B cell (primary cell): ENCODE data around the gene TBL1XR1. TPM values are rescaled to one million over a fixed set of nuclear protein-coding genes. Genes with fewer than 3 reads are reported as not detected.

Experiments
- ATAC-seq: fragments of 200-7000 bp; cut with Tn5 transposase; one replicate; pipeline ENCODE4 v1.10.0; 2021; ENCODE audit warnings: low read depth, mild to moderate bottlenecking, moderate number of reproducible peaks, moderate library complexity
- CTCF ChIA-PET: fragments of 350-600 bp; sonication (Branson Sonifier 250); formaldehyde crosslinking; loops from one replicate; lab custom pipeline; 2021; ENCODE audit warnings: antibody characterized with exemption, inconsistent platforms; lab: Charles Lee
- POLR2A ChIA-PET: fragments of 350-600 bp; sonication (Branson Sonifier 250); formaldehyde crosslinking; loops from one replicate; lab custom pipeline; 2021; ENCODE audit warnings: antibody characterized with exemption; lab: Charles Lee
- DNase-seq: peaks from one replicate; pipeline ENCODE4 v3.0.0; 2013
- H2AFZ ChIP-seq: 2 replicates; pipeline ENCODE4 v1.6.1; 2012; ENCODE audit warnings: mild to moderate bottlenecking, low read depth, low read length; ENCODE audit not compliant: insufficient read depth, poor library complexity, severe bottlenecking
- H3K27ac ChIP-seq, 2 donors: 1 replicate in 1 of 2; 2 replicates in 1 of 2; pipeline ENCODE4 v1.5.1; 2012 to 2013; ENCODE audit warnings: low read length in 2 of 2, mild to moderate bottlenecking in 2 of 2, moderate library complexity in 1 of 2
- H3K27me3 ChIP-seq, 4 experiments: fragments of 200-600 bp in 1 of 4; sonication (generic) in 1 of 4; replicated peaks in 1 of 4; 1 replicate in 2 of 4; 2 replicates in 2 of 4; pipeline versions ENCODE4 v1.6.1 to v1.7.0; 2013 to 2016; ENCODE audit warnings: low read length in 3 of 4, mild to moderate bottlenecking in 2 of 4, mixed read lengths in 1 of 4, moderate library complexity in 1 of 4; ENCODE audit not compliant: insufficient read depth in 4 of 4, control insufficient read depth in 3 of 4; ENCODE audit errors: control extremely low read depth in 1 of 4
- H3K36me3 ChIP-seq, 2 experiments: replicated peaks in 1 of 2; 1 replicate in 1 of 2; 2 replicates in 1 of 2; pipeline versions ENCODE4 v1.6.1 to v1.7.1; 2013; ENCODE audit warnings: low read length in 1 of 2; ENCODE audit not compliant: insufficient read depth in 2 of 2, control insufficient read depth in 1 of 2; ENCODE audit errors: control extremely low read depth in 1 of 2, extremely low read depth in 1 of 2
- H3K4me1 ChIP-seq, 2 donors: fragments of 200-600 bp in 1 of 2; sonication (generic) in 1 of 2; 1 replicate in 1 of 2; 2 replicates in 1 of 2; pipeline versions ENCODE4 v1.5.1 to v1.6.1; 2013 to 2017; ENCODE audit warnings: low read length in 2 of 2; ENCODE audit not compliant: control insufficient read depth in 2 of 2, insufficient read depth in 2 of 2
- H3K4me2 ChIP-seq: replicated peaks from 2 replicates; pipeline ENCODE3; 2012; ENCODE audit warnings: mild to moderate bottlenecking, low read depth, low read length; ENCODE audit not compliant: poor library complexity, severe bottlenecking
- H3K4me3 ChIP-seq, 5 experiments: fragments of 200-600 bp in 1 of 5; sonication (generic) in 1 of 5; 1 replicate in 3 of 5; 2 replicates in 2 of 5; pipeline versions ENCODE4 v1.5.1 to v1.7.0; 2011 to 2016; ENCODE audit warnings: low read length in 4 of 5, mild to moderate bottlenecking in 4 of 5, low read depth in 2 of 5, control low read depth in 1 of 5, moderate library complexity in 1 of 5; ENCODE audit not compliant: insufficient read depth in 1 of 5; ENCODE audit errors: control extremely low read depth in 1 of 5, extremely low read depth in 1 of 5
- H3K79me2 ChIP-seq: fragments of 200-600 bp; sonication (generic); one replicate; pipeline ENCODE4 v1.6.0; 2016; ENCODE audit warnings: low read length; ENCODE audit not compliant: control insufficient read depth, insufficient read depth
- H3K9ac ChIP-seq: fragments of 200-600 bp; sonication (generic); 2 replicates; pipeline ENCODE4 v1.6.1; 2017; ENCODE audit warnings: mild to moderate bottlenecking, low read length, moderate library complexity
- H3K9me3 ChIP-seq, 3 donors: one replicate each; pipeline versions ENCODE4 v1.6.1 to v1.7.1; 2013; ENCODE audit warnings: low read length in 2 of 3; ENCODE audit not compliant: control insufficient read depth in 2 of 3, insufficient read depth in 1 of 3; ENCODE audit errors: control extremely low read depth in 1 of 3
- H4K20me1 ChIP-seq: 2 replicates; pipeline ENCODE4 v1.6.0; 2012; ENCODE audit warnings: mild to moderate bottlenecking, low read length; ENCODE audit not compliant: insufficient read depth, control insufficient read depth, poor library complexity, severe bottlenecking
- H3K27ac Mint-ChIP-seq: one replicate; pipeline ENCODE4 v1.8.0; 2021; ENCODE audit warnings: mixed read lengths
- H3K27me3 Mint-ChIP-seq: one replicate; pipeline ENCODE4 v1.8.0; 2021; ENCODE audit warnings: mixed read lengths
- H3K4me1 Mint-ChIP-seq: one replicate; pipeline ENCODE4 v1.8.0; 2021; ENCODE audit warnings: mixed read lengths
- H3K4me3 Mint-ChIP-seq: one replicate; pipeline ENCODE4 v1.8.0; 2021; ENCODE audit warnings: mixed read lengths
- H3K9me3 Mint-ChIP-seq: one replicate; pipeline ENCODE4 v1.8.0; 2022; ENCODE audit warnings: mixed read lengths; ENCODE audit not compliant: insufficient read depth
- EZH2 ChIP-seq: IDR thresholded peaks from 2 replicates; pipeline ENCODE4 v1.6.1; 2012; ENCODE audit warnings: borderline replicate concordance, low read depth, mild to moderate bottlenecking, moderate library complexity, low read length; ENCODE audit not compliant: insufficient read depth, poor library complexity, severe bottlenecking
- WGBS: methylation state at CpG from one replicate; pipeline ENCODE4 v1.1.5; 2013; ENCODE audit warnings: missing lambda C conversion rate; ENCODE audit not compliant: insufficient coverage; 5-methylcytosine and 5-hydroxymethylcytosine counted together
- intact Hi-C: fragments of 100-400 bp; cut with micrococcal nuclease; formaldehyde crosslinking; loops from one replicate; pipeline ENCODE4 v1.10.0; 2022
- polyA plus RNA-seq: library from polyadenylated mRNA; depleted of rRNA; stranded (reverse); fragments of >200 nt; gene quantifications from 2 replicates; pipeline ENCODE4 v1.2.3, GENCODE V29; 2012
- total RNA-seq, 2 donors: library from RNA; stranded (reverse); fragments of 120-200 nt in 1 of 2; gene quantifications; 1 replicate in 1 of 2; 2 replicates in 1 of 2; pipeline versions ENCODE4 v1.2.3 to v1.2.4, GENCODE V29; 2013 to 2022
- TF ChIP-seq, protein P1 (sequence below): fragments of 200-600 bp; IDR thresholded peaks from one replicate; pipeline ENCODE4 v1.8.0; 2022; ENCODE audit warnings: antibody characterized with exemption, mild to moderate bottlenecking

The TBL1XR1 gene
- total and polyA plus RNA-seq, 2 donors (not counting 1 experiment from before 2014, with no cell fraction given): 17.6 to 128 TPM

DNA sequence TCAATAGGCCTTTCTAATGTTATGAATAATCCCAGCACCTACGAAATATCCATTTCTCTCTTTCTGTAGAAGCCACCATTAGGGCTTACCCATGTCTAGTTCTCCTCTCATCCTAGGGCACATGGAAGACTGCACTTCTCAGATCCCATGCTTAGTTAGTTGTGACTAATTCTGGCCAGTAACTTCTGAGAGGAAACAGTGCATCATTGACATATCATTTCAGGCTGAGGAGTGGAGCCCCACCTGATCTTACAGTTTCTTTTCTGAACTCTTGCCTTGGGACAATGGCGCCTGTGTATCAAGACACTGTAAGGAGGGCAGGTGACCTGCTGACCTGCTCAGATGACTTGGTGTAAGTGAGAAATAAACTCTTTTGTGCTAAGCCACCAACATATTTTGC, 39.4 kb upstream of the TBL1XR1 start:
- Histone ChIP-seq H3K79me2 (no peaks in the 10 kb centered on the region), H4K20me1 (no peaks in the 10 kb centered on the region), H3K4me1 (peaks cover 0 to 2% of the 10 kb centered on the region in 2 donors), H3K4me2 (no peak overlapping the region), H3K9ac (no peak overlapping the region), H3K4me3 (no peak overlapping the region), H3K27me3 (no peaks in the 10 kb centered on the region), H2AFZ (no peak overlapping the region), H3K36me3 (no peaks in the 10 kb centered on the region), H3K9me3 (no peaks in the 10 kb centered on the region), H3K27ac (no peak overlapping the region)
- WGBS: 100% methylated on average over 1 of the region's 2 CpGs
- no peaks in the 10 kb centered on the region for H3K9me3 Mint-ChIP-seq
- CTCF ChIA-PET: no interaction called here
- no peaks in the 10 kb centered on the region for H3K27me3 Mint-ChIP-seq
- H3K4me3 Mint-ChIP-seq: no peak overlapping the region
- POLR2A ChIA-PET: no interaction called here
- DNase-seq: no peak
- intact Hi-C loops: no loop called here
- TF ChIP-seq, protein P1, sequence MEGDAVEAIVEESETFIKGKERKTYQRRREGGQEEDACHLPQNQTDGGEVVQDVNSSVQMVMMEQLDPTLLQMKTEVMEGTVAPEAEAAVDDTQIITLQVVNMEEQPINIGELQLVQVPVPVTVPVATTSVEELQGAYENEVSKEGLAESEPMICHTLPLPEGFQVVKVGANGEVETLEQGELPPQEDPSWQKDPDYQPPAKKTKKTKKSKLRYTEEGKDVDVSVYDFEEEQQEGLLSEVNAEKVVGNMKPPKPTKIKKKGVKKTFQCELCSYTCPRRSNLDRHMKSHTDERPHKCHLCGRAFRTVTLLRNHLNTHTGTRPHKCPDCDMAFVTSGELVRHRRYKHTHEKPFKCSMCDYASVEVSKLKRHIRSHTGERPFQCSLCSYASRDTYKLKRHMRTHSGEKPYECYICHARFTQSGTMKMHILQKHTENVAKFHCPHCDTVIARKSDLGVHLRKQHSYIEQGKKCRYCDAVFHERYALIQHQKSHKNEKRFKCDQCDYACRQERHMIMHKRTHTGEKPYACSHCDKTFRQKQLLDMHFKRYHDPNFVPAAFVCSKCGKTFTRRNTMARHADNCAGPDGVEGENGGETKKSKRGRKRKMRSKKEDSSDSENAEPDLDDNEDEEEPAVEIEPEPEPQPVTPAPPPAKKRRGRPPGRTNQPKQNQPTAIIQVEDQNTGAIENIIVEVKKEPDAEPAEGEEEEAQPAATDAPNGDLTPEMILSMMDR: no peak
- TF ChIP-seq EZH2: no peak
- ATAC-seq: no peak
- no peak overlapping the region for H3K27ac Mint-ChIP-seq
- peaks cover 2% of the 10 kb centered on the region for H3K4me1 Mint-ChIP-seq

DNA sequence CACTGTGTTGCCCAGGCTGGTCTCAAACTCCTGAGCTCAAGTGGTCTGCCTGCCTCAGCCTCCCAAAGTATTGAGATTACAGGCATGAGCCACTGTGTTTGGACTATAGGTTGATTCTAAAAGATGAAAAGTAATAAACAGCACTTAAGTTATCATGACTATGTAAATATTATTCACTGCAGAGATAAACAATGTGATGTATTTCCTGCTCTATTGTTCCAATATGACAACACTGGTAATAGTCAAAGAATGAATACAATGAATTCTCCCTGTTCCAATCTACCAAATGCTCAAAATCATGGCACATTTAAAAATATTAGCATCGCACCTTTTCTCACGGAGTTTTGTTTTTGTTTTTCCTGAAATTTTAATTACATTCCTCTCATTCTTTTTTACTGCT, 36.8 kb upstream of the TBL1XR1 start:
- Histone ChIP-seq H3K27me3 (no peaks in the 10 kb centered on the region), H3K36me3 (no peaks in the 10 kb centered on the region), H3K4me2 (no peak overlapping the region), H3K4me3 (no peak overlapping the region), H3K4me1 (peaks cover 8 to 12% of the 10 kb centered on the region in 2 donors), H3K79me2 (no peaks in the 10 kb centered on the region), H3K9ac (no peak overlapping the region), H2AFZ (no peak overlapping the region), H4K20me1 (no peaks in the 10 kb centered on the region), H3K9me3 (no peaks in the 10 kb centered on the region), H3K27ac (no peak overlapping the region)
- ChIA-PET POLR2A (no interaction called here), CTCF (interaction anchor here (0.7 kb wide), 1 partner anchor 10 kb away, joined by 4 read pairs; no protein-coding TSS in a partner anchor)
- Mint-ChIP-seq H3K27me3 (no peaks in the 10 kb centered on the region), H3K9me3 (no peaks in the 10 kb centered on the region), H3K27ac (no peak overlapping the region), H3K4me3 (no peak overlapping the region), H3K4me1 (peaks cover 13% of the 10 kb centered on the region)
- ATAC-seq (no peak), DNase-seq (no peak)
- intact Hi-C loops: loop anchor here (5.0 kb wide), 1 partner anchor 37 kb away; the partner anchor contains the start of gene TBL1XR1
- no CpG with 5 or more reads among the region's 2 CpGs for WGBS
- no peak for TF ChIP-seq EZH2
- TF ChIP-seq, protein P1: no peak
